B cell (primary cell): ENCODE measurements around the gene GPR183. TPM values are rescaled to one million over a fixed set of nuclear protein-coding genes. Genes with fewer than 3 reads are reported as not detected.

ENCODE experiments used
- ATAC-seq: fragments of 200-7000 bp; cut with Tn5 transposase; one replicate; pipeline ENCODE4 v1.10.0; 2021; ENCODE audit warnings: low read depth, mild to moderate bottlenecking, moderate number of reproducible peaks, moderate library complexity
- CTCF ChIA-PET: fragments of 350-600 bp; sonication (Branson Sonifier 250); formaldehyde crosslinking; loops from one replicate; lab custom pipeline; 2021; ENCODE audit warnings: antibody characterized with exemption, inconsistent platforms; lab: Charles Lee
- POLR2A ChIA-PET: fragments of 350-600 bp; sonication (Branson Sonifier 250); formaldehyde crosslinking; loops from one replicate; lab custom pipeline; 2021; ENCODE audit warnings: antibody characterized with exemption; lab: Charles Lee
- DNase-seq: peaks from one replicate; pipeline ENCODE4 v3.0.0; 2013
- H2AFZ ChIP-seq: 2 replicates; pipeline ENCODE4 v1.6.1; 2012; ENCODE audit warnings: mild to moderate bottlenecking, low read depth, low read length; ENCODE audit not compliant: insufficient read depth, poor library complexity, severe bottlenecking
- H3K27ac ChIP-seq, 2 donors: 1 replicate in 1 of 2; 2 replicates in 1 of 2; pipeline ENCODE4 v1.5.1; 2012 to 2013; ENCODE audit warnings: low read length in 2 of 2, mild to moderate bottlenecking in 2 of 2, moderate library complexity in 1 of 2
- H3K27me3 ChIP-seq, 4 experiments: fragments of 200-600 bp in 1 of 4; sonication (generic) in 1 of 4; replicated peaks in 1 of 4; 1 replicate in 2 of 4; 2 replicates in 2 of 4; pipeline versions ENCODE4 v1.6.1 to v1.7.0; 2013 to 2016; ENCODE audit warnings: low read length in 3 of 4, mild to moderate bottlenecking in 2 of 4, mixed read lengths in 1 of 4, moderate library complexity in 1 of 4; ENCODE audit not compliant: insufficient read depth in 4 of 4, control insufficient read depth in 3 of 4; ENCODE audit errors: control extremely low read depth in 1 of 4
- H3K36me3 ChIP-seq, 2 experiments: replicated peaks in 1 of 2; 1 replicate in 1 of 2; 2 replicates in 1 of 2; pipeline versions ENCODE4 v1.6.1 to v1.7.1; 2013; ENCODE audit warnings: low read length in 1 of 2; ENCODE audit not compliant: insufficient read depth in 2 of 2, control insufficient read depth in 1 of 2; ENCODE audit errors: control extremely low read depth in 1 of 2, extremely low read depth in 1 of 2
- H3K4me1 ChIP-seq, 2 donors: fragments of 200-600 bp in 1 of 2; sonication (generic) in 1 of 2; 1 replicate in 1 of 2; 2 replicates in 1 of 2; pipeline versions ENCODE4 v1.5.1 to v1.6.1; 2013 to 2017; ENCODE audit warnings: low read length in 2 of 2; ENCODE audit not compliant: control insufficient read depth in 2 of 2, insufficient read depth in 2 of 2
- H3K4me2 ChIP-seq: replicated peaks from 2 replicates; pipeline ENCODE3; 2012; ENCODE audit warnings: mild to moderate bottlenecking, low read depth, low read length; ENCODE audit not compliant: poor library complexity, severe bottlenecking
- H3K4me3 ChIP-seq, 5 experiments: fragments of 200-600 bp in 1 of 5; sonication (generic) in 1 of 5; 1 replicate in 3 of 5; 2 replicates in 2 of 5; pipeline versions ENCODE4 v1.5.1 to v1.7.0; 2011 to 2016; ENCODE audit warnings: low read length in 4 of 5, mild to moderate bottlenecking in 4 of 5, low read depth in 2 of 5, control low read depth in 1 of 5, moderate library complexity in 1 of 5; ENCODE audit not compliant: insufficient read depth in 1 of 5; ENCODE audit errors: control extremely low read depth in 1 of 5, extremely low read depth in 1 of 5
- H3K79me2 ChIP-seq: fragments of 200-600 bp; sonication (generic); one replicate; pipeline ENCODE4 v1.6.0; 2016; ENCODE audit warnings: low read length; ENCODE audit not compliant: control insufficient read depth, insufficient read depth
- H3K9ac ChIP-seq: fragments of 200-600 bp; sonication (generic); 2 replicates; pipeline ENCODE4 v1.6.1; 2017; ENCODE audit warnings: mild to moderate bottlenecking, low read length, moderate library complexity
- H3K9me3 ChIP-seq, 3 donors: one replicate each; pipeline versions ENCODE4 v1.6.1 to v1.7.1; 2013; ENCODE audit warnings: low read length in 2 of 3; ENCODE audit not compliant: control insufficient read depth in 2 of 3, insufficient read depth in 1 of 3; ENCODE audit errors: control extremely low read depth in 1 of 3
- H4K20me1 ChIP-seq: 2 replicates; pipeline ENCODE4 v1.6.0; 2012; ENCODE audit warnings: mild to moderate bottlenecking, low read length; ENCODE audit not compliant: insufficient read depth, control insufficient read depth, poor library complexity, severe bottlenecking
- H3K27ac Mint-ChIP-seq: one replicate; pipeline ENCODE4 v1.8.0; 2021; ENCODE audit warnings: mixed read lengths
- H3K27me3 Mint-ChIP-seq: one replicate; pipeline ENCODE4 v1.8.0; 2021; ENCODE audit warnings: mixed read lengths
- H3K4me1 Mint-ChIP-seq: one replicate; pipeline ENCODE4 v1.8.0; 2021; ENCODE audit warnings: mixed read lengths
- H3K4me3 Mint-ChIP-seq: one replicate; pipeline ENCODE4 v1.8.0; 2021; ENCODE audit warnings: mixed read lengths
- H3K9me3 Mint-ChIP-seq: one replicate; pipeline ENCODE4 v1.8.0; 2022; ENCODE audit warnings: mixed read lengths; ENCODE audit not compliant: insufficient read depth
- EZH2 ChIP-seq: IDR thresholded peaks from 2 replicates; pipeline ENCODE4 v1.6.1; 2012; ENCODE audit warnings: borderline replicate concordance, low read depth, mild to moderate bottlenecking, moderate library complexity, low read length; ENCODE audit not compliant: insufficient read depth, poor library complexity, severe bottlenecking
- WGBS: methylation state at CpG from one replicate; pipeline ENCODE4 v1.1.5; 2013; ENCODE audit warnings: missing lambda C conversion rate; ENCODE audit not compliant: insufficient coverage; 5-methylcytosine and 5-hydroxymethylcytosine counted together
- intact Hi-C: fragments of 100-400 bp; cut with micrococcal nuclease; formaldehyde crosslinking; loops from one replicate; pipeline ENCODE4 v1.10.0; 2022
- polyA plus RNA-seq: library from polyadenylated mRNA; depleted of rRNA; stranded (reverse); fragments of >200 nt; gene quantifications from 2 replicates; pipeline ENCODE4 v1.2.3, GENCODE V29; 2012
- total RNA-seq, 2 donors: library from RNA; stranded (reverse); fragments of 120-200 nt in 1 of 2; gene quantifications; 1 replicate in 1 of 2; 2 replicates in 1 of 2; pipeline versions ENCODE4 v1.2.3 to v1.2.4, GENCODE V29; 2013 to 2022
- TF ChIP-seq, protein P1 (sequence below): fragments of 200-600 bp; IDR thresholded peaks from one replicate; pipeline ENCODE4 v1.8.0; 2022; ENCODE audit warnings: antibody characterized with exemption, mild to moderate bottlenecking

Gene GPR183
- total and polyA plus RNA-seq, 2 donors (not counting 1 experiment from before 2014, with no cell fraction given), result 150 to 256 TPM

DNA sequence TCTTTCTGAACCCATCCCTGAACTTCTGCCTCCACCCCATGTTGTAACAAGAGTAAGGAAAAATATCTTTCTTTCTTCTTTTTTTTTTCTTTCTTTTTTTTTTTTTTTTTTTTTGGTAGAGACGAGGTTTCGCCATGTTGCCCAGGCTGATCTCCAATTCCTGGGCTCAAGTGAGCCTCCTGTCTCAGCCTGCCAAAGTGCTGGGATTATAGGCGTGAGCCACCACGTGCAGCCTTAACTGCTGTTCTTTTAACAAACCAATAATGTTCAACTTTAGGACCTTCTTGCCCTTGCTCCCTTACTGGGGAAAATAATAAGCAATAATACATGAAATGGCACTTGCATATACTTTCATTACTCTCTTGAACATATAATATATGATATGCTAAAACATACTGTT lies 19.6 kb downstream of the GPR183 start:
- intact Hi-C loops, result no loop called here
- peaks cover 69 to 76% of the 10 kb centered on the region in 2 donors for H3K4me1 ChIP-seq
- no peak for TF ChIP-seq EZH2
- TF ChIP-seq, protein P1, sequence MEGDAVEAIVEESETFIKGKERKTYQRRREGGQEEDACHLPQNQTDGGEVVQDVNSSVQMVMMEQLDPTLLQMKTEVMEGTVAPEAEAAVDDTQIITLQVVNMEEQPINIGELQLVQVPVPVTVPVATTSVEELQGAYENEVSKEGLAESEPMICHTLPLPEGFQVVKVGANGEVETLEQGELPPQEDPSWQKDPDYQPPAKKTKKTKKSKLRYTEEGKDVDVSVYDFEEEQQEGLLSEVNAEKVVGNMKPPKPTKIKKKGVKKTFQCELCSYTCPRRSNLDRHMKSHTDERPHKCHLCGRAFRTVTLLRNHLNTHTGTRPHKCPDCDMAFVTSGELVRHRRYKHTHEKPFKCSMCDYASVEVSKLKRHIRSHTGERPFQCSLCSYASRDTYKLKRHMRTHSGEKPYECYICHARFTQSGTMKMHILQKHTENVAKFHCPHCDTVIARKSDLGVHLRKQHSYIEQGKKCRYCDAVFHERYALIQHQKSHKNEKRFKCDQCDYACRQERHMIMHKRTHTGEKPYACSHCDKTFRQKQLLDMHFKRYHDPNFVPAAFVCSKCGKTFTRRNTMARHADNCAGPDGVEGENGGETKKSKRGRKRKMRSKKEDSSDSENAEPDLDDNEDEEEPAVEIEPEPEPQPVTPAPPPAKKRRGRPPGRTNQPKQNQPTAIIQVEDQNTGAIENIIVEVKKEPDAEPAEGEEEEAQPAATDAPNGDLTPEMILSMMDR, result no peak
- H2AFZ ChIP-seq, result no peak overlapping the region
- H3K27ac ChIP-seq, result peak overlapping the region in 1 of 2 donors; percentile 58
- H4K20me1 ChIP-seq, result no peaks in the 10 kb centered on the region
- DNase-seq, result no peak
- POLR2A ChIA-PET, result interaction anchor here (0.6 kb wide), 1 partner anchor 100 kb away, joined by 4 read pairs; no protein-coding TSS in a partner anchor
- Mint-ChIP-seq H3K4me1 (peaks cover 84% of the 10 kb centered on the region), H3K4me3 (peak overlapping the region; percentile 33), H3K9me3 (no peaks in the 10 kb centered on the region), H3K27me3 (no peaks in the 10 kb centered on the region), H3K27ac (peak overlapping the region; percentile 69)
- no peak overlapping the region for H3K4me3 ChIP-seq
- ATAC-seq, result no peak
- H3K79me2 ChIP-seq, result peaks cover 82% of the 10 kb centered on the region
- WGBS, result no CpG with 5 or more reads among the region's 4 CpGs
- CTCF ChIA-PET, result interaction anchor here (1.1 to 3.2 kb wide), 7 partner anchors 12 to 149 kb away, joined by 3 to 22 read pairs (median 4); no protein-coding TSS in a partner anchor
- H3K36me3 ChIP-seq, result peaks cover 0 to 9% of the 10 kb centered on the region in 2 experiments
- H3K9me3 ChIP-seq, result no peaks in the 10 kb centered on the region
- no peaks in the 10 kb centered on the region for H3K27me3 ChIP-seq
- H3K4me2 ChIP-seq, result peak overlapping the region; percentile 28
- no peak overlapping the region for H3K9ac ChIP-seq

DNA sequence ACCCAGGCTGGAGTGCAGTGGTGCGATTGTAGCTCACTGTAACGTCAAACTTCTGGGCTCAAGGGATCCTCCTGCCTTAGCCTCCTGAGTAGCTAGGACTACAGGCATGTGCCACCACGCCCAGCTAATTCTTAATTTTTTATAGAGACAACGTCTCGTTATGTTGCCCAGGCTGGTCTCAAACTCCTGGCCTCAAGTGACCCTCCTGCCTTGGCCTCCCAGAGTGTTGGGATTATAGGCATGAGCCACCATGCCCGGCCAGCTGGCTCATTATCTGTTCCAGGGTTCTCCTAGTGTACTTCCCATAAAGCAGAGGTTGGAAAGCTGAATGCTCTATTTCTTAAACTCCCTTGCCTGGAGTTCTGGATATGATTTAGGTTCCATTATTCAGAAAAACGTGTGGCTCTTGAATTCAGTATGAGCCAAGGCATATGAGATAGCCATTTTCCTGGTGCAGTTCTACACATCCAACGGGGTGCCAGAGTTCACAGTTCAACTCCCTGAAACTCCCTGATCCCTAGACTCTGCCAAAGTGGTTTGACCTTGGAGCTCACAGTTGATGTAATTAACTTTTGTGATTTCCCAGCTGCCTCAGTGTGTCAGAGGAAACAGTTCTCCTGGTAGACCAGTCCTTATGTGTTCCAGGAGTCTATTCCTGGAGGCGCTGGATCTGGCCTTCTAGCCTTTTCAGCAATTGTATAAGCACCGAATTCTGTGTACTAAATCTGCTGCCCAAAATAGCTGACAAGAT lies 21.6 kb downstream of the GPR183 start:
- DNase-seq (no peak), ATAC-seq (no peak)
- no peaks in the 10 kb centered on the region for H3K9me3 ChIP-seq
- CTCF ChIA-PET, result interaction anchor here (1.4 to 9.6 kb wide), 5 partner anchors 13 to 157 kb away, joined by 3 to 164 read pairs (median 9); no protein-coding TSS in a partner anchor
- TF ChIP-seq, protein P1, result no peak
- TF ChIP-seq EZH2, result no peak
- Mint-ChIP-seq H3K4me3 (no peak overlapping the region), H3K27me3 (no peaks in the 10 kb centered on the region), H3K4me1 (peaks cover 88% of the 10 kb centered on the region), H3K27ac (peak overlapping the region; percentile 84), H3K9me3 (no peaks in the 10 kb centered on the region)
- peaks cover 0 to 5% of the 10 kb centered on the region in 2 experiments for H3K36me3 ChIP-seq
- no peak overlapping the region for H3K9ac ChIP-seq
- H3K79me2 ChIP-seq, result peaks cover 69% of the 10 kb centered on the region
- no peak overlapping the region for H2AFZ ChIP-seq
- H3K27me3 ChIP-seq, result no peaks in the 10 kb centered on the region
- H3K4me1 ChIP-seq, result peaks cover 81 to 86% of the 10 kb centered on the region in 2 donors
- peak overlapping the region in 1 of 2 donors; percentile 89 for H3K27ac ChIP-seq
- no peak overlapping the region for H3K4me2 ChIP-seq
- WGBS, result 92% methylated on average over 10 of the region's 10 CpGs
- POLR2A ChIA-PET, result no interaction called here
- intact Hi-C loops, result no loop called here
- no peaks in the 10 kb centered on the region for H4K20me1 ChIP-seq
- H3K4me3 ChIP-seq, result no peak overlapping the region
